HL-60 (cell line): Measurements from ENCODE around the gene DISP2.

ENCODE experiments used
- DNase-seq, 2 experiments: peaks; one replicate each; pipeline ENCODE4 v3.0.0-alpha.2; 2010 to 2020; ENCODE audit warnings: low read depth in 1 of 2, low spot score in 1 of 2
- H3K27ac ChIP-seq: fragments of 250-450 bp; sonication (Bioruptor Pico); replicated peaks from 2 replicates; pipeline ENCODE4 v1.5.1; 2020; ENCODE audit warnings: mild to moderate bottlenecking, moderate library complexity
- H3K27me3 ChIP-seq: fragments of 250-450 bp; sonication (Bioruptor Pico); 2 replicates; pipeline ENCODE4 v1.5.1; 2021; ENCODE audit warnings: mild to moderate bottlenecking, moderate library complexity; ENCODE audit not compliant: insufficient read depth, poor library complexity, severe bottlenecking
- H3K4me3 ChIP-seq: replicated peaks from 2 replicates; pipeline ENCODE4 v1.5.1; 2011; ENCODE audit warnings: mild to moderate bottlenecking, control low read depth, low read length; ENCODE audit not compliant: insufficient read depth
- GABPA ChIP-seq: IDR thresholded peaks from 2 replicates; pipeline ENCODE4 v1.6.1; 2012; ENCODE audit warnings: low read depth
- POLR2AphosphoS5 ChIP-seq: IDR thresholded peaks from 2 replicates; pipeline ENCODE4 v1.6.1; 2012; ENCODE audit warnings: low read depth
- SPI1 ChIP-seq: IDR thresholded peaks from 2 replicates; pipeline ENCODE4 v1.6.1; 2012; ENCODE audit warnings: low read depth, mild to moderate bottlenecking, borderline replicate concordance
- TF ChIP-seq, protein P1 (sequence below): IDR thresholded peaks from 2 replicates; pipeline ENCODE4 v1.6.1; 2012; ENCODE audit warnings: low read depth; ENCODE audit not compliant: insufficient replicate concordance
- TF ChIP-seq, protein P2 (sequence below): IDR thresholded peaks from one replicate; pipeline ENCODE4 v1.5.1; 2011; ENCODE audit warnings: low read length, control low read depth, inconsistent platforms; ENCODE audit not compliant: insufficient read depth

The DISP2 gene

DNA sequence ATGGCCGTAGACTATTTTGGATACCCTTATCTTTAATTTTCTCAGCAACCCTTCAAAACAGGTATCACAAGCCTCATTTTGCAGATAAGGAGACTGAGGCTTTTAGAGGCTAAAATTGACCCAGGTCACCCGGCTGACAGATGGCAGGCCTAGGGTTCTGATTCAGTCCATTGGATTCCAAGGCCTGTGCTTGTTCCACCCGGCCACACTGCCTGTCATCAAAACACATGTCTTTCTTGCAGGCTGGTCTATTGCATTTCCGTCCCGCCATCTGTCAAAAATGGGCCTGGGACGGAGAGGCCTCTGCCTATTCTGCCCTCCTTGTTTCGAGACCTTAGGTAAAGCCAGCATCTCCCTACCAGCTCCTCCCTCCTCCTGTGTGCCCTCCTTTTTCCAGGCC lies 26.4 kb upstream of the DISP2 start:
- Histone ChIP-seq H3K4me3 (no peak overlapping the region), H3K27me3 (no peaks in the 10 kb centered on the region), H3K27ac (no peak overlapping the region)
- no peak for DNase-seq
- TF ChIP-seq SPI1: no peak
- TF ChIP-seq, protein P1, sequence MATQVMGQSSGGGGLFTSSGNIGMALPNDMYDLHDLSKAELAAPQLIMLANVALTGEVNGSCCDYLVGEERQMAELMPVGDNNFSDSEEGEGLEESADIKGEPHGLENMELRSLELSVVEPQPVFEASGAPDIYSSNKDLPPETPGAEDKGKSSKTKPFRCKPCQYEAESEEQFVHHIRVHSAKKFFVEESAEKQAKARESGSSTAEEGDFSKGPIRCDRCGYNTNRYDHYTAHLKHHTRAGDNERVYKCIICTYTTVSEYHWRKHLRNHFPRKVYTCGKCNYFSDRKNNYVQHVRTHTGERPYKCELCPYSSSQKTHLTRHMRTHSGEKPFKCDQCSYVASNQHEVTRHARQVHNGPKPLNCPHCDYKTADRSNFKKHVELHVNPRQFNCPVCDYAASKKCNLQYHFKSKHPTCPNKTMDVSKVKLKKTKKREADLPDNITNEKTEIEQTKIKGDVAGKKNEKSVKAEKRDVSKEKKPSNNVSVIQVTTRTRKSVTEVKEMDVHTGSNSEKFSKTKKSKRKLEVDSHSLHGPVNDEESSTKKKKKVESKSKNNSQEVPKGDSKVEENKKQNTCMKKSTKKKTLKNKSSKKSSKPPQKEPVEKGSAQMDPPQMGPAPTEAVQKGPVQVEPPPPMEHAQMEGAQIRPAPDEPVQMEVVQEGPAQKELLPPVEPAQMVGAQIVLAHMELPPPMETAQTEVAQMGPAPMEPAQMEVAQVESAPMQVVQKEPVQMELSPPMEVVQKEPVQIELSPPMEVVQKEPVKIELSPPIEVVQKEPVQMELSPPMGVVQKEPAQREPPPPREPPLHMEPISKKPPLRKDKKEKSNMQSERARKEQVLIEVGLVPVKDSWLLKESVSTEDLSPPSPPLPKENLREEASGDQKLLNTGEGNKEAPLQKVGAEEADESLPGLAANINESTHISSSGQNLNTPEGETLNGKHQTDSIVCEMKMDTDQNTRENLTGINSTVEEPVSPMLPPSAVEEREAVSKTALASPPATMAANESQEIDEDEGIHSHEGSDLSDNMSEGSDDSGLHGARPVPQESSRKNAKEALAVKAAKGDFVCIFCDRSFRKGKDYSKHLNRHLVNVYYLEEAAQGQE: no peak
- TF ChIP-seq, protein P2, sequence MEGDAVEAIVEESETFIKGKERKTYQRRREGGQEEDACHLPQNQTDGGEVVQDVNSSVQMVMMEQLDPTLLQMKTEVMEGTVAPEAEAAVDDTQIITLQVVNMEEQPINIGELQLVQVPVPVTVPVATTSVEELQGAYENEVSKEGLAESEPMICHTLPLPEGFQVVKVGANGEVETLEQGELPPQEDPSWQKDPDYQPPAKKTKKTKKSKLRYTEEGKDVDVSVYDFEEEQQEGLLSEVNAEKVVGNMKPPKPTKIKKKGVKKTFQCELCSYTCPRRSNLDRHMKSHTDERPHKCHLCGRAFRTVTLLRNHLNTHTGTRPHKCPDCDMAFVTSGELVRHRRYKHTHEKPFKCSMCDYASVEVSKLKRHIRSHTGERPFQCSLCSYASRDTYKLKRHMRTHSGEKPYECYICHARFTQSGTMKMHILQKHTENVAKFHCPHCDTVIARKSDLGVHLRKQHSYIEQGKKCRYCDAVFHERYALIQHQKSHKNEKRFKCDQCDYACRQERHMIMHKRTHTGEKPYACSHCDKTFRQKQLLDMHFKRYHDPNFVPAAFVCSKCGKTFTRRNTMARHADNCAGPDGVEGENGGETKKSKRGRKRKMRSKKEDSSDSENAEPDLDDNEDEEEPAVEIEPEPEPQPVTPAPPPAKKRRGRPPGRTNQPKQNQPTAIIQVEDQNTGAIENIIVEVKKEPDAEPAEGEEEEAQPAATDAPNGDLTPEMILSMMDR: no peak
- TF ChIP-seq GABPA: no peak
- no peak for TF ChIP-seq POLR2AphosphoS5

DNA sequence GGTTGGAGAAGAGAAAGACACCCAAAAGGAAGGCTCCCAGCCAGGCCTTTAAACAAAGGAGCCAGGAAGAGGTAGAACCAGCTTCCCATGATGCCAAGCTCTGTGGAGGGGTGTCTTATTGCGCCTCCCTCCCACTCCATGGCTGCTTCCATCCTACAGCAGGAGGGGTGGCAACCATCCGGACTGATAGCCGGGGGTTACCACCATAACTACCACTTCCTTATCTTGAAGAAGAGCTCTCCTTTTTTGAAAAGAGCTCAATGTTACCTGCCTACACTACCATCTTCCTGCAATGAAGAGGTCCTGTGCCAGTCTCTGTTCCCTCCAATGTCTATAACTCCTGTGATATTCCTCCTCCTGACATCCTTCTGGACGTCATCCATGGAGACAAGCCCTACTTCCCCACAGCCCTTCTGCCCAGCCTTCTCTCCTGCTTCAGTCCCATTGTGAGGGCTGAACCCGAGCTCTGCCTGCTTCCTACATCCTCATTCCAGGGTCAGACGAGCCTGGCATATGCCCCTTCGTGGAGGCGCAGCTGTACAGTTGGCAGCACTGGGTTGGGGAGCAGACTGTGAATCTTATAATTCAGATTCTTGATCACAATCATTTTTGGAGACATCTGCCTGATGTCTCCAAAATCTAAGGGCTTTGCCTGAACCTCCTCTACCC lies 25.8 kb upstream of the DISP2 start:
- no peaks in the 10 kb centered on the region for H3K27me3 ChIP-seq
- no peak overlapping the region for H3K4me3 ChIP-seq
- TF ChIP-seq, protein P1: no peak
- peak; percentile 43; the same call in 1 of the 2 replicates for TF ChIP-seq SPI1
- DNase-seq: no peak
- H3K27ac ChIP-seq: no peak overlapping the region; the same call in 1 of the 2 replicates

DNA sequence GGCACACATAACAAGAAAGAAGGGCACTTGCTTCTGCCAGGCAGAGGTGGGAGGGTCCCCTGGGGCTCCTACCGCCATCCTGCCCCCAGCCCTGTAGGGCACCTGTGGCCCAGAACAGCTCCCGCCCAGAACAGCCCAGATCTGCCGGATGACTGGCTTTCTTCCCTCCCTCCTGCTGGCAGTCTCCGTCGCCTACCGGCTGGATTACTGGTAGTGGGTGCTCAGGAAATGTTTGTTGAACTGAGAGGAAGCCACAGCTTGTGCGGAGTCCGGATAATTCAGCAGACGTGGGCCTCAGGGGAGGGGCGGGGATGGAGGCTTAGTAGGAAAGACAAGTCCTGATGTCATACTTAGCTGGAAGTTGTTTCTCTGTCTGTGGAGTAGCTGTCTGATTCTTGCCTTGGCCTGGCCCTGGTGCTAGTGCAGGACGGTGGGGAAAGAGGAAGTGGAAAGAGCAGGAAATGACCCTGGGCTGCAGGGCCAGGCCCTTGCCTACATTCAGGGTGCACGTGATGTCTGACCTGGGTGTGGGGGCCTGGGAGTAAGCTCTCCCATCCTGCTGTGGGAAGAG lies 24.0 kb upstream of the DISP2 start:
- peak; percentile 84 to 95 for DNase-seq
- TF ChIP-seq POLR2AphosphoS5: peak; percentile 58
- TF ChIP-seq, protein P1: no peak
- TF ChIP-seq, protein P2: no peak
- peak; percentile 99 for TF ChIP-seq SPI1
- TF ChIP-seq GABPA: no peak
- Histone ChIP-seq H3K4me3 (peak overlapping the region; percentile 39), H3K27me3 (no peaks in the 10 kb centered on the region), H3K27ac (peak overlapping the region; percentile 85)
